ENCODE results near the gene KRTAP26-1. TPM values are rescaled to one million over a fixed set of nuclear protein-coding genes. Genes with fewer than 3 reads are reported as not detected.
A peak's percentile ranks its signal among the peaks of the same experiment; 100 is the strongest.

KRTAP26-1 gene
- total RNA-seq (not detected), polyA plus RNA-seq (not detected)

GRCh38 chr21:30320215-30320614 is at the start of gene KRTAP26-1:
Gene KRTAP26-1 (minus strand): TSS chr21:30320315. CDS start chr21:30320035, 280 bp downstream.
- Mint-ChIP-seq H3K4me1 (no peaks in the 10 kb centered on the region), H3K27ac (no peak within 1 kb of the TSS), H3K9me3 (peaks cover 2 to 16% (median 8%) of the 10 kb centered on the region in 5 donors), H3K36me3 (no peaks in the 10 kb centered on the region), H3K4me3 (peak within 1 kb of the TSS in 1 of 7 donors; percentile 23), H3K27me3 (no peaks in the 10 kb centered on the region)
- H3K4me1 ChIP-seq (ENCODE audit: insufficient read depth, low read length) = no peaks in the 10 kb centered on the region
- no peak within 1 kb of the TSS for H3K27ac ChIP-seq (ENCODE audit: low read depth, low read length)
- H3K36me3 ChIP-seq (ENCODE audit: insufficient read depth, low read length) = no peaks in the 10 kb centered on the region
- ChIA-PET CTCF (no interaction called here), POLR2A (no interaction called here)
- H3K4me3 ChIP-seq (ENCODE audit: low read length) = no peak within 1 kb of the TSS
- no peaks in the 10 kb centered on the region for H3K9me3 ChIP-seq (ENCODE audit: low read length)
- no peaks in the 10 kb centered on the region for H3K27me3 ChIP-seq (ENCODE audit: insufficient read depth, low read length, poor library complexity, severe bottlenecking)
- DNase-seq = no peak

GRCh38 chr21:30355906-30356305 is 35.8 kb upstream of the KRTAP26-1 start:
- no peaks in the 10 kb centered on the region for H3K27me3 Mint-ChIP-seq
- H3K36me3 Mint-ChIP-seq = no peaks in the 10 kb centered on the region
- Histone ChIP-seq H3K4me1 (ENCODE audit: insufficient read depth, low read length) (no peaks in the 10 kb centered on the region), H3K9me3 (ENCODE audit: low read length) (no peaks in the 10 kb centered on the region), H3K27ac (ENCODE audit: low read depth, low read length) (no peak overlapping the region), H3K27me3 (ENCODE audit: insufficient read depth, low read length, poor library complexity, severe bottlenecking) (no peaks in the 10 kb centered on the region), H3K4me3 (ENCODE audit: low read length) (no peak overlapping the region), H3K36me3 (ENCODE audit: insufficient read depth, low read length) (no peaks in the 10 kb centered on the region)
- H3K4me3 Mint-ChIP-seq = no peak overlapping the region
- POLR2A ChIA-PET = no interaction called here
- no peaks in the 10 kb centered on the region for H3K4me1 Mint-ChIP-seq
- peaks cover 0 to 4% (median 0%) of the 10 kb centered on the region in 5 donors for H3K9me3 Mint-ChIP-seq
- CTCF ChIA-PET = no interaction called here
- no peak overlapping the region for H3K27ac Mint-ChIP-seq
- no peak for DNase-seq

GRCh38 chr21:30354308-30355005 is 34.3 kb upstream of the KRTAP26-1 start:
- no peaks in the 10 kb centered on the region for H3K4me1 ChIP-seq (ENCODE audit: insufficient read depth, low read length)
- Mint-ChIP-seq H3K36me3 (no peaks in the 10 kb centered on the region), H3K27ac (no peak overlapping the region), H3K27me3 (no peaks in the 10 kb centered on the region), H3K4me3 (no peak overlapping the region), H3K4me1 (no peaks in the 10 kb centered on the region), H3K9me3 (peaks cover 0 to 4% (median 0%) of the 10 kb centered on the region in 5 donors)
- no peaks in the 10 kb centered on the region for H3K9me3 ChIP-seq (ENCODE audit: low read length)
- no peaks in the 10 kb centered on the region for H3K27me3 ChIP-seq (ENCODE audit: insufficient read depth, low read length, poor library complexity, severe bottlenecking)
- ChIA-PET POLR2A (no interaction called here), CTCF (no interaction called here)
- H3K4me3 ChIP-seq (ENCODE audit: low read length) = no peak overlapping the region
- H3K36me3 ChIP-seq (ENCODE audit: insufficient read depth, low read length) = no peaks in the 10 kb centered on the region
- H3K27ac ChIP-seq (ENCODE audit: low read depth, low read length) = no peak overlapping the region
- DNase-seq = no peak

GRCh38 chr21:30351534-30351933 is 31.4 kb upstream of the KRTAP26-1 start:
- H3K27ac Mint-ChIP-seq = no peak overlapping the region
- ChIA-PET CTCF (no interaction called here), POLR2A (no interaction called here)
- H3K27me3 Mint-ChIP-seq = no peaks in the 10 kb centered on the region
- H3K27ac ChIP-seq (ENCODE audit: low read depth, low read length) = no peak overlapping the region
- peaks cover 0 to 2% (median 0%) of the 10 kb centered on the region in 3 donors for H3K36me3 Mint-ChIP-seq
- H3K9me3 ChIP-seq (ENCODE audit: low read length) = no peaks in the 10 kb centered on the region
- H3K27me3 ChIP-seq (ENCODE audit: insufficient read depth, low read length, poor library complexity, severe bottlenecking) = no peaks in the 10 kb centered on the region
- H3K9me3 Mint-ChIP-seq = peaks cover 0 to 4% (median 0%) of the 10 kb centered on the region in 5 donors
- DNase-seq = no peak
- no peaks in the 10 kb centered on the region for H3K4me1 Mint-ChIP-seq
- no peaks in the 10 kb centered on the region for H3K36me3 ChIP-seq (ENCODE audit: insufficient read depth, low read length)
- H3K4me3 ChIP-seq (ENCODE audit: low read length) = no peak overlapping the region
- no peaks in the 10 kb centered on the region for H3K4me1 ChIP-seq (ENCODE audit: insufficient read depth, low read length)
- no peak overlapping the region for H3K4me3 Mint-ChIP-seq

GRCh38 chr21:30349572-30349971 is 29.5 kb upstream of the KRTAP26-1 start:
- no peaks in the 10 kb centered on the region for H3K4me1 Mint-ChIP-seq
- Histone ChIP-seq H3K36me3 (ENCODE audit: insufficient read depth, low read length) (no peaks in the 10 kb centered on the region), H3K27me3 (ENCODE audit: insufficient read depth, low read length, poor library complexity, severe bottlenecking) (no peaks in the 10 kb centered on the region), H3K9me3 (ENCODE audit: low read length) (no peaks in the 10 kb centered on the region), H3K27ac (ENCODE audit: low read depth, low read length) (no peak overlapping the region), H3K4me3 (ENCODE audit: low read length) (no peak overlapping the region), H3K4me1 (ENCODE audit: insufficient read depth, low read length) (no peaks in the 10 kb centered on the region)
- no peaks in the 10 kb centered on the region for H3K27me3 Mint-ChIP-seq
- CTCF ChIA-PET = no interaction called here
- POLR2A ChIA-PET = no interaction called here
- no peak overlapping the region for H3K27ac Mint-ChIP-seq
- no peak overlapping the region for H3K4me3 Mint-ChIP-seq
- H3K36me3 Mint-ChIP-seq = peaks cover 0 to 2% (median 0%) of the 10 kb centered on the region in 3 donors
- H3K9me3 Mint-ChIP-seq = peaks cover 0 to 4% (median 2%) of the 10 kb centered on the region in 5 donors
- DNase-seq = no peak

DNA sequence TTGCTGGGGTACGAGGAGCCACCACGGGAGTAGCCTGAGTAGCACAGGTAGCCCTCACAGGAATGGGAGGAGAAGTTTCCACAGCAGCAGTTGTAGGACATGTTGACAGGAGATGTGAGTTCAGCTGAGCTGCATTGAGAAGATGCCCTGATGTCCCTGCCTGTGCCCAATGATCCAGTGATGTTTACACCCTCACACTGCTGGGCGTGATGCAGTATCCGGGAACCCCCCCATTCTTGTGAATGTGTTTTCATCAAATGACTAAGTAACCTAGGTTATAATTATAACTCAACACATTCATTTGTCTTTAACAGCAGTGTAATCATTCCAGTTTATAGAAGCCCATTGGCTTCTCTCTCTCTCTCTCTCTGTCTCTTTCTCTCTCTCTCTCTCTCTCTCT is 28.4 kb upstream of the KRTAP26-1 start, which contains the start of gene KRTAP23-1:
Gene KRTAP23-1 (minus strand): TSS at position 101 of the 400 bp plus-strand sequence. CDS start 0 bp downstream, at position 101.
- Histone ChIP-seq H3K27ac (ENCODE audit: low read depth, low read length) (no peak within 1 kb of the TSS), H3K27me3 (ENCODE audit: insufficient read depth, low read length, poor library complexity, severe bottlenecking) (no peaks in the 10 kb centered on the region), H3K9me3 (ENCODE audit: low read length) (no peaks in the 10 kb centered on the region), H3K36me3 (ENCODE audit: insufficient read depth, low read length) (no peaks in the 10 kb centered on the region), H3K4me1 (ENCODE audit: insufficient read depth, low read length) (no peaks in the 10 kb centered on the region), H3K4me3 (ENCODE audit: low read length) (no peak within 1 kb of the TSS)
- ChIA-PET CTCF (interaction anchor here (1.0 kb wide), 1 partner anchor 89 kb away, joined by 3 read pairs; no protein-coding TSS in a partner anchor), POLR2A (no interaction called here)
- Mint-ChIP-seq H3K4me1 (no peaks in the 10 kb centered on the region), H3K9me3 (peaks cover 0 to 7% (median 2%) of the 10 kb centered on the region in 5 donors), H3K4me3 (no peak within 1 kb of the TSS), H3K27me3 (no peaks in the 10 kb centered on the region), H3K27ac (no peak within 1 kb of the TSS), H3K36me3 (peaks cover 0 to 2% (median 0%) of the 10 kb centered on the region in 3 donors)
- DNase-seq = no peak

GRCh38 chr21:30345014-30345413 is 24.9 kb upstream of the KRTAP26-1 start:
- H3K4me1 ChIP-seq (ENCODE audit: insufficient read depth, low read length) = no peaks in the 10 kb centered on the region
- CTCF ChIA-PET = no interaction called here
- H3K27me3 ChIP-seq (ENCODE audit: insufficient read depth, low read length, poor library complexity, severe bottlenecking) = no peaks in the 10 kb centered on the region
- Mint-ChIP-seq H3K4me1 (no peaks in the 10 kb centered on the region), H3K36me3 (peaks cover 0 to 2% (median 0%) of the 10 kb centered on the region in 3 donors), H3K27me3 (no peaks in the 10 kb centered on the region), H3K9me3 (peaks cover 0 to 7% (median 2%) of the 10 kb centered on the region in 5 donors), H3K4me3 (no peak overlapping the region), H3K27ac (no peak overlapping the region)
- H3K36me3 ChIP-seq (ENCODE audit: insufficient read depth, low read length) = no peaks in the 10 kb centered on the region
- H3K9me3 ChIP-seq (ENCODE audit: low read length) = no peaks in the 10 kb centered on the region
- no peak for DNase-seq
- no peak overlapping the region for H3K4me3 ChIP-seq (ENCODE audit: low read length)
- H3K27ac ChIP-seq (ENCODE audit: low read depth, low read length) = no peak overlapping the region
- POLR2A ChIA-PET = no interaction called here

GRCh38 chr21:30340714-30341573 is 20.8 kb upstream of the KRTAP26-1 start:
- H3K4me1 Mint-ChIP-seq = no peaks in the 10 kb centered on the region
- no peaks in the 10 kb centered on the region for H3K36me3 ChIP-seq (ENCODE audit: insufficient read depth, low read length)
- ChIA-PET CTCF (no interaction called here), POLR2A (no interaction called here)
- peak in 1 of 5 donors; percentile 5 for DNase-seq
- H3K4me1 ChIP-seq (ENCODE audit: insufficient read depth, low read length) = no peaks in the 10 kb centered on the region
- no peak overlapping the region for H3K27ac Mint-ChIP-seq
- no peak overlapping the region for H3K4me3 Mint-ChIP-seq
- H3K27me3 Mint-ChIP-seq = peaks cover 0 to 1% of the 10 kb centered on the region in 2 donors
- H3K27ac ChIP-seq (ENCODE audit: low read depth, low read length) = no peak overlapping the region
- no peaks in the 10 kb centered on the region for H3K9me3 ChIP-seq (ENCODE audit: low read length)
- H3K27me3 ChIP-seq (ENCODE audit: insufficient read depth, low read length, poor library complexity, severe bottlenecking) = no peaks in the 10 kb centered on the region
- no peaks in the 10 kb centered on the region for H3K36me3 Mint-ChIP-seq
- H3K9me3 Mint-ChIP-seq = peaks cover 0 to 7% (median 3%) of the 10 kb centered on the region in 5 donors
- H3K4me3 ChIP-seq (ENCODE audit: low read length) = no peak overlapping the region
